Right forelimb (tissue), 1 donor: ENCODE measurements around the gene ETHE1.
"Not testable (repeated sequence)": the region's sequence is repeated elsewhere in the genome, so short reads cannot be mapped to it uniquely, and the experiment has no call there.

Source experiments
- DNase-seq: peaks from one replicate; pipeline ENCODE4 v3.0.0-alpha.2; 2018

The ETHE1 gene

GRCh38 chr19:43551399-43552197 lies 24.6 kb upstream of the ETHE1 start:
- no peak for DNase-seq

GRCh38 chr19:43548706-43549105 lies 21.7 kb upstream of the ETHE1 start:
- DNase-seq, result no peak

- not testable (repeated sequence) for DNase-seq
Measured at GRCh38 chr19:43547926-43548325, 20.9 kb upstream of the ETHE1 start.

GRCh38 chr19:43546581-43546980 lies 19.6 kb upstream of the ETHE1 start:
- DNase-seq, result no peak

GRCh38 chr19:43545981-43546380 lies 19.0 kb upstream of the ETHE1 start:
- no peak for DNase-seq

- DNase-seq, result no peak
Measured at GRCh38 chr19:43545276-43545675, 18.3 kb upstream of the ETHE1 start.

- no peak for DNase-seq
Measured at GRCh38 chr19:43544077-43544476, 17.1 kb upstream of the ETHE1 start.

GRCh38 chr19:43541920-43542650 lies 15.1 kb upstream of the ETHE1 start:
- no peak for DNase-seq

- DNase-seq, result no peak
Measured at GRCh38 chr19:43540381-43540780, 13.4 kb upstream of the ETHE1 start.

- no peak for DNase-seq
Measured at GRCh38 chr19:43538922-43539321, 11.9 kb upstream of the ETHE1 start.

- peak; percentile 82 for DNase-seq
Measured at GRCh38 chr19:43534816-43535761, 8.1 kb upstream of the ETHE1 start.

GRCh38 chr19:43534305-43534815 lies 7.4 kb upstream of the ETHE1 start:
- no peak for DNase-seq

- DNase-seq, result peak; percentile 97
Measured at GRCh38 chr19:43533546-43534304, 6.7 kb upstream of the ETHE1 start.

GRCh38 chr19:43532962-43533545 lies 6.1 kb upstream of the ETHE1 start, which contains the start of gene ZNF575:
ZNF575 (plus strand) TSS chr19:43533188; CDS start chr19:43534423, 1,235 bp downstream.
- peak; percentile 98 for DNase-seq

GRCh38 chr19:43532571-43532961 lies 5.6 kb upstream of the ETHE1 start:
- no peak for DNase-seq

GRCh38 chr19:43527860-43528622 lies 1.0 kb upstream of the ETHE1 start:
- no peak for DNase-seq

- no peak for DNase-seq
Measured at GRCh38 chr19:43525836-43526771, 897 bp downstream of the ETHE1 start.

GRCh38 chr19:43524922-43525835 lies 1.8 kb downstream of the ETHE1 start:
- peak; percentile 50 for DNase-seq
